SK-N-SH (cell line): ENCODE measurements around the gene IRF2BPL. TPM values are rescaled to one million over a fixed set of nuclear protein-coding genes. Genes with fewer than 3 reads are reported as not detected.

Experiments used
- CTCF ChIA-PET: fragments of 300-600, 350-600 bp; formaldehyde crosslinking; extraction: SDS; loops from one replicate; lab custom pipeline; 2021; lab: Yijun Ruan, JAX
- POLR2A ChIA-PET: fragments of 350-600 bp; sonication (Branson Sonifier 250); formaldehyde crosslinking; extraction: SDS; loops from one replicate; lab custom pipeline; 2020; ENCODE audit warnings: antibody characterized with exemption, inconsistent platforms; lab: Yijun Ruan, JAX
- DNase-seq: peaks from one replicate; pipeline ENCODE4 v3.0.0; 2012
- H2AFZ ChIP-seq: fragments of 200-600 bp; sonication (generic); 2 replicates; pipeline ENCODE4 v1.8.1; 2016; ENCODE audit warnings: antibody characterized with exemption, mild to moderate bottlenecking, low read depth
- H3F3A ChIP-seq: fragments of 200-600 bp; sonication (generic); replicated peaks from 2 replicates; pipeline ENCODE3; 2016; ENCODE audit warnings: antibody characterized with exemption, mild to moderate bottlenecking; ENCODE audit not compliant: insufficient read depth
- H3K27ac ChIP-seq, 2 experiments: fragments of 200-500 bp in 1 of 2; fragments of 200-600 bp in 1 of 2; sonication (Bioruptor generic) in 1 of 2; sonication (generic), shearing (Covaris generic) in 1 of 2; 2 replicates each; pipeline versions ENCODE4 v1.5.1 to v1.6.1; 2014 to 2016; ENCODE audit warnings: low read depth in 2 of 2, inconsistent platforms in 1 of 2, low read length in 1 of 2, mild to moderate bottlenecking in 1 of 2, mixed read lengths in 1 of 2
- H3K27me3 ChIP-seq: fragments of 200-600 bp; sonication (generic), shearing (Covaris generic); 2 replicates; pipeline ENCODE4 v1.6.1; 2016; ENCODE audit warnings: mixed run types; ENCODE audit not compliant: insufficient read depth
- H3K36me3 ChIP-seq, 2 experiments: fragments of 200-500 bp in 1 of 2; fragments of 200-600 bp in 1 of 2; sonication (Bioruptor generic) in 1 of 2; sonication (generic) in 1 of 2; replicated peaks in 1 of 2; 2 replicates each; pipeline versions ENCODE3 to v1.5.1; 2014 to 2016; ENCODE audit warnings: low read length in 1 of 2, mild to moderate bottlenecking in 1 of 2; ENCODE audit not compliant: insufficient read depth in 2 of 2, control insufficient read depth in 1 of 2
- H3K4me1 ChIP-seq, 2 experiments: fragments of 200-500 bp in 1 of 2; fragments of 200-600 bp in 1 of 2; sonication (Bioruptor generic) in 1 of 2; sonication (generic), shearing (Covaris generic) in 1 of 2; 2 replicates each; pipeline versions ENCODE4 v1.5.1 to v1.6.1; 2014 to 2016; ENCODE audit warnings: low read depth in 1 of 2, low read length in 1 of 2, mixed run types in 1 of 2; ENCODE audit not compliant: insufficient read depth in 2 of 2, control insufficient read depth in 1 of 2
- H3K4me2 ChIP-seq: fragments of 200-600 bp; sonication (generic), shearing (Covaris generic); 2 replicates; pipeline ENCODE4 v1.6.1; 2017; ENCODE audit warnings: mixed run types
- H3K4me3 ChIP-seq, 2 experiments: fragments of 200-500 bp in 1 of 2; fragments of 200-600 bp in 1 of 2; sonication (Bioruptor generic) in 1 of 2; sonication (generic), shearing (Covaris generic) in 1 of 2; 2 replicates each; pipeline versions ENCODE4 v1.5.1 to v1.8.1; 2014 to 2016; ENCODE audit warnings: low read depth in 2 of 2, inconsistent platforms in 1 of 2, low read length in 1 of 2, mild to moderate bottlenecking in 1 of 2, mixed read lengths in 1 of 2, moderate library complexity in 1 of 2
- H3K79me2 ChIP-seq: fragments of 200-600 bp; sonication (generic); 2 replicates; pipeline ENCODE4 v1.8.1; 2017; ENCODE audit warnings: mild to moderate bottlenecking; ENCODE audit not compliant: insufficient read depth
- H3K9ac ChIP-seq: fragments of 200-600 bp; sonication (generic); 2 replicates; pipeline ENCODE4 v1.6.1; 2017; ENCODE audit warnings: mixed run types
- H3K9me2 ChIP-seq: fragments of 200-600 bp; sonication (generic); 2 replicates; pipeline ENCODE4 v1.6.1; 2017; ENCODE audit warnings: mixed run types
- H3K9me3 ChIP-seq: fragments of 200-600 bp; sonication (generic); 2 replicates; pipeline ENCODE4 v1.6.1; 2017; ENCODE audit warnings: mixed run types, mild to moderate bottlenecking, moderate library complexity
- H4K20me1 ChIP-seq: fragments of 200-600 bp; sonication (generic); 2 replicates; pipeline ENCODE4 v1.6.1; 2017; ENCODE audit warnings: mild to moderate bottlenecking, mixed run types; ENCODE audit not compliant: insufficient read depth
- CHD2 ChIP-seq: fragments of 150-350 bp; IDR thresholded peaks from 2 replicates; pipeline ENCODE4 v1.6.1; 2018; ENCODE audit warnings: low read length; ENCODE audit not compliant: partially characterized antibody
- ELF1 ChIP-seq: IDR thresholded peaks from 2 replicates; pipeline ENCODE4 v1.4.0; 2012
- FOXM1 ChIP-seq: IDR thresholded peaks from 2 replicates; pipeline ENCODE4 v1.4.0; 2012; ENCODE audit warnings: low read depth, mild to moderate bottlenecking
- MAX ChIP-seq: IDR thresholded peaks from 2 replicates; pipeline ENCODE4 v1.4.0; 2012; ENCODE audit warnings: low read depth
- MEF2A ChIP-seq: IDR thresholded peaks from 2 replicates; pipeline ENCODE4 v1.4.0; 2012; ENCODE audit warnings: low read depth, borderline replicate concordance
- NRF1 ChIP-seq: IDR thresholded peaks from 2 replicates; pipeline ENCODE4 v1.6.1; 2012; ENCODE audit warnings: low read depth, mild to moderate bottlenecking, low read length
- RFX5 ChIP-seq: IDR thresholded peaks from 2 replicates; pipeline ENCODE4 v1.6.1; 2012; ENCODE audit warnings: mild to moderate bottlenecking, improper control_type of control experiment, low read length
- SIN3A ChIP-seq: IDR thresholded peaks from 2 replicates; pipeline ENCODE4 v1.6.1; 2012; ENCODE audit warnings: low read depth, mild to moderate bottlenecking, low read length, moderate library complexity, borderline replicate concordance
- TCF12 ChIP-seq: IDR thresholded peaks from 2 replicates; pipeline ENCODE4 v1.4.0; 2012
- WGBS: methylation state at CpG from one replicate; pipeline ENCODE4 v1.1.6; 2017; ENCODE audit warnings: low lambda C conversion rate; 5-methylcytosine and 5-hydroxymethylcytosine counted together
- polyA plus RNA-seq, 3 experiments: library from polyadenylated mRNA; depleted of rRNA; stranded (reverse); fragments of >200 nt; gene quantifications; 2 replicates each; pipeline ENCODE4 v1.2.3, GENCODE V29; 2012
- TF ChIP-seq, protein P1 (sequence below): fragments of 150-350 bp; IDR thresholded peaks from 2 replicates; pipeline ENCODE4 v1.6.1; 2017; ENCODE audit warnings: antibody characterized with exemption, low read length, low read depth, borderline replicate concordance
- TF ChIP-seq, protein P2 (sequence below): IDR thresholded peaks from 2 replicates; pipeline ENCODE4; 2012

IRF2BPL gene
- polyA plus RNA-seq, 1 of the 3 experiments (the other 2 are of a cell fraction), result 17.1 TPM

GRCh38 chr14:76998910-76999309 is 29.6 kb downstream of the IRF2BPL start (continued):
- TF ChIP-seq, protein P1, sequence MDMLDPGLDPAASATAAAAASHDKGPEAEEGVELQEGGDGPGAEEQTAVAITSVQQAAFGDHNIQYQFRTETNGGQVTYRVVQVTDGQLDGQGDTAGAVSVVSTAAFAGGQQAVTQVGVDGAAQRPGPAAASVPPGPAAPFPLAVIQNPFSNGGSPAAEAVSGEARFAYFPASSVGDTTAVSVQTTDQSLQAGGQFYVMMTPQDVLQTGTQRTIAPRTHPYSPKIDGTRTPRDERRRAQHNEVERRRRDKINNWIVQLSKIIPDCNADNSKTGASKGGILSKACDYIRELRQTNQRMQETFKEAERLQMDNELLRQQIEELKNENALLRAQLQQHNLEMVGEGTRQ, result no peak
- no peak for TF ChIP-seq MEF2A
- TF ChIP-seq, all 33 proteins: peak for 0

GRCh38 chr14:76997257-76997970 is 31.1 kb downstream of the IRF2BPL start:
- H2AFZ ChIP-seq, result no peak overlapping the region
- H4K20me1 ChIP-seq, result no peaks in the 10 kb centered on the region
- H3K4me2 ChIP-seq, result no peak overlapping the region
- no peak for DNase-seq
- ChIA-PET CTCF (interaction anchor here (0.9 to 2.6 kb wide), 7 partner anchors 9 to 81 kb away, joined by 3 to 9 read pairs (median 3); no protein-coding TSS in a partner anchor), POLR2A (interaction anchor here (1.7 kb wide), 1 partner anchor 11 kb away, joined by 4 read pairs; no protein-coding TSS in a partner anchor)
- H3K4me1 ChIP-seq, result peaks cover 0 to 34% of the 10 kb centered on the region in 2 experiments; a peak in 1 of 4 replicates
- no peaks in the 10 kb centered on the region for H3K9me3 ChIP-seq
- H3K27me3 ChIP-seq, result no peaks in the 10 kb centered on the region
- TF ChIP-seq MEF2A (no peak), TCF12 (no peak), RFX5 (no peak), SIN3A (no peak), FOXM1 (no peak), CHD2 (no peak), MAX (no peak), NRF1 (no peak), ELF1 (no peak)
- TF ChIP-seq, protein P1, result no peak
- TF ChIP-seq, protein P2, sequence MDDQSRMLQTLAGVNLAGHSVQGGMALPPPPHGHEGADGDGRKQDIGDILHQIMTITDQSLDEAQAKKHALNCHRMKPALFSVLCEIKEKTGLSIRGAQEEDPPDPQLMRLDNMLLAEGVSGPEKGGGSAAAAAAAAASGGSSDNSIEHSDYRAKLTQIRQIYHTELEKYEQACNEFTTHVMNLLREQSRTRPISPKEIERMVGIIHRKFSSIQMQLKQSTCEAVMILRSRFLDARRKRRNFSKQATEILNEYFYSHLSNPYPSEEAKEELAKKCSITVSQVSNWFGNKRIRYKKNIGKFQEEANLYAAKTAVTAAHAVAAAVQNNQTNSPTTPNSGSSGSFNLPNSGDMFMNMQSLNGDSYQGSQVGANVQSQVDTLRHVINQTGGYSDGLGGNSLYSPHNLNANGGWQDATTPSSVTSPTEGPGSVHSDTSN, result no peak
- no peak overlapping the region for H3K4me3 ChIP-seq
- no peaks in the 10 kb centered on the region for H3K79me2 ChIP-seq
- H3K27ac ChIP-seq, result no peak overlapping the region
- no peak overlapping the region for H3K9ac ChIP-seq
- H3K36me3 ChIP-seq, result no peaks in the 10 kb centered on the region
- H3F3A ChIP-seq, result no peaks in the 10 kb centered on the region
- WGBS, result 79% methylated on average over 6 of the region's 6 CpGs
- no peaks in the 10 kb centered on the region for H3K9me2 ChIP-seq
